OCI-LY7 (cell line): ENCODE measurements around the gene DPYSL5. TPM values are rescaled to one million over a fixed set of nuclear protein-coding genes. Genes with fewer than 3 reads are reported as not detected.
"Not testable (repeated sequence)": the region's sequence is repeated elsewhere in the genome, so short reads cannot be mapped to it uniquely, and the experiment has no call there.

Experiments used
- BruUV-seq: library from RNA; stranded (reverse); fragments of 400-500 nt; replicated peaks from 2 replicates; lab custom pipeline; 2021; lab: Mats Ljungman, UMichigan
- CTCF ChIA-PET: fragments of 300-600 bp; sonication (Branson Sonifier 250); formaldehyde crosslinking; loops from one replicate; lab custom pipeline; 2022; ENCODE audit warnings: antibody characterized with exemption; ENCODE audit not compliant: unreplicated experiment; lab: Charles Lee
- POLR2A ChIA-PET: fragments of 300-600 bp; sonication (Branson Sonifier 250); formaldehyde crosslinking; loops from one replicate; lab custom pipeline; 2022; ENCODE audit warnings: antibody characterized with exemption; lab: Charles Lee
- DNase-seq: peaks from one replicate; pipeline ENCODE4 v3.0.0-alpha.2; 2015; ENCODE audit warnings: low spot score
- H2AFZ ChIP-seq: fragments of 200-600 bp; sonication (generic), shearing (Covaris generic); 2 replicates; pipeline ENCODE4 v1.6.1; 2014; ENCODE audit warnings: mild to moderate bottlenecking, antibody characterized with exemption, low read length, moderate library complexity
- H3K27ac ChIP-seq: fragments of 200-600 bp; sonication (generic); 2 replicates; pipeline ENCODE4 v1.5.1; 2014; ENCODE audit warnings: mixed run types, low read depth, mild to moderate bottlenecking, moderate library complexity, low read length, inconsistent platforms; ENCODE audit not compliant: poor library complexity, severe bottlenecking
- H3K36me3 ChIP-seq: fragments of 200-600 bp; sonication (generic); 2 replicates; pipeline ENCODE4 v1.6.1; 2014; ENCODE audit warnings: mild to moderate bottlenecking, antibody characterized with exemption, low read length, moderate library complexity, mixed read lengths; ENCODE audit not compliant: insufficient read depth
- H3K4me1 ChIP-seq: fragments of 200-600 bp; sonication (generic); 2 replicates; pipeline ENCODE4 v1.5.1; 2014; ENCODE audit warnings: mild to moderate bottlenecking, low read length; ENCODE audit not compliant: insufficient read depth, poor library complexity, severe bottlenecking
- H3K4me2 ChIP-seq: fragments of 200-600 bp; sonication (generic); 2 replicates; pipeline ENCODE4 v1.6.1; 2014; ENCODE audit warnings: mild to moderate bottlenecking, low read length
- H3K4me3 ChIP-seq: fragments of 200-600 bp; sonication (generic); 2 replicates; pipeline ENCODE4 v1.5.1; 2014; ENCODE audit warnings: mild to moderate bottlenecking, low read depth, low read length; ENCODE audit not compliant: poor library complexity, severe bottlenecking
- H3K79me2 ChIP-seq: fragments of 200-600 bp; sonication (generic); 2 replicates; pipeline ENCODE4 v1.6.1; 2016; ENCODE audit warnings: low read depth, mild to moderate bottlenecking, low read length, moderate library complexity, mixed read lengths; ENCODE audit not compliant: insufficient read depth
- H3K9me2 ChIP-seq: fragments of 200-600 bp; sonication (generic); 2 replicates; pipeline ENCODE4 v1.6.1; 2016; ENCODE audit warnings: mild to moderate bottlenecking, low read length, mixed read lengths; ENCODE audit not compliant: insufficient read depth
- H3K9me3 ChIP-seq: fragments of 200-600 bp; sonication (generic); 2 replicates; pipeline ENCODE4 v1.6.1; 2014; ENCODE audit warnings: mild to moderate bottlenecking, mixed run types, low read length, mixed read lengths
- H4K20me1 ChIP-seq: fragments of 200-600 bp; sonication (generic); 2 replicates; pipeline ENCODE4 v1.6.1; 2014; ENCODE audit warnings: mild to moderate bottlenecking, antibody characterized with exemption, low read length, moderate library complexity, mixed read lengths; ENCODE audit not compliant: insufficient read depth
- CTCF ChIP-seq: fragments of 200-600 bp; sonication (generic); conservative IDR thresholded peaks from 2 replicates; pipeline ENCODE4 v1.5.1; 2014; ENCODE audit warnings: mild to moderate bottlenecking, antibody characterized with exemption, low read length, moderate library complexity, mixed read lengths
- EZH2phosphoT487 ChIP-seq: fragments of 200-600 bp; sonication (generic); IDR thresholded peaks from 2 replicates; pipeline ENCODE4 v1.6.1; 2018; ENCODE audit warnings: low read depth, borderline replicate concordance, mild to moderate bottlenecking, mixed run types, antibody characterized with exemption, low read length, moderate library complexity, mixed read lengths
- intact Hi-C: fragments of 100-400 bp; cut with micrococcal nuclease; formaldehyde crosslinking; loops from one replicate; pipeline ENCODE4 v1.10.0; 2022; ENCODE audit not compliant: unreplicated experiment
- total RNA-seq, 2 experiments: library from RNA; depleted of rRNA in 1 of 2; stranded (reverse); fragments of >200 nt in 1 of 2; shearing (Covaris generic) in 1 of 2; gene quantifications; 2 replicates each; pipeline ENCODE4 v1.2.3, GENCODE V29; 2014 to 2022

Gene DPYSL5
- total RNA-seq, 2 experiments from 2014 or later = not detected

GRCh38 chr2:26880910-26881435 is 33.0 kb downstream of the DPYSL5 start:
- ChIA-PET POLR2A (no interaction called here), CTCF (no interaction called here)
- intact Hi-C loops = no loop called here
- Histone ChIP-seq H3K4me1 (no peaks in the 10 kb centered on the region), H3K27ac (no peak overlapping the region), H3K79me2 (no peaks in the 10 kb centered on the region), H3K36me3 (no peaks in the 10 kb centered on the region), H3K9me3 (no peaks in the 10 kb centered on the region), H4K20me1 (no peaks in the 10 kb centered on the region), H3K4me2 (no peak overlapping the region), H3K9me2 (no peaks in the 10 kb centered on the region), H2AFZ (no peak overlapping the region), H3K4me3 (no peak overlapping the region)
- TF ChIP-seq EZH2phosphoT487 (no peak), CTCF (no peak)
- no peak for DNase-seq
- no TSS peak for BruUV-seq

- DNase-seq, H3K4me3 ChIP-seq, H3K9me3 ChIP-seq, H3K36me3 ChIP-seq, CTCF ChIA-PET, H4K20me1 ChIP-seq, intact Hi-C loops, H2AFZ ChIP-seq, H3K9me2 ChIP-seq, H3K4me1 ChIP-seq, H3K79me2 ChIP-seq, H3K27ac ChIP-seq, POLR2A ChIA-PET, BruUV-seq, H3K4me2 ChIP-seq: not testable (repeated sequence)
Measured at GRCh38 chr2:26882220-26882619, 34.3 kb downstream of the DPYSL5 start.

- no peak for DNase-seq
- no peak overlapping the region for H3K27ac ChIP-seq
- intact Hi-C loops = no loop called here
- no peaks in the 10 kb centered on the region for H3K9me2 ChIP-seq
- CTCF ChIA-PET = no interaction called here
- no peaks in the 10 kb centered on the region for H4K20me1 ChIP-seq
- POLR2A ChIA-PET = interaction anchor here (0.9 kb wide), 1 partner anchor 15 kb away, joined by 3 read pairs; no protein-coding TSS in a partner anchor
- H2AFZ ChIP-seq = no peak overlapping the region
- peaks cover 9% of the 10 kb centered on the region for H3K4me1 ChIP-seq
- no peaks in the 10 kb centered on the region for H3K79me2 ChIP-seq
- H3K36me3 ChIP-seq = no peaks in the 10 kb centered on the region
- H3K9me3 ChIP-seq = no peaks in the 10 kb centered on the region
- no TSS peak for BruUV-seq
- no peak overlapping the region for H3K4me2 ChIP-seq
- TF ChIP-seq EZH2phosphoT487 = no peak
- no peak for TF ChIP-seq CTCF
- no peak overlapping the region for H3K4me3 ChIP-seq
Measured at GRCh38 chr2:26883956-26884355, 36.0 kb downstream of the DPYSL5 start.
